GM12872 (cell line): ENCODE data around the gene MAGI2.

Experiments used
- CTCF ChIP-seq: IDR thresholded peaks from 3 replicates; pipeline ENCODE4 v1.5.1; 2011; ENCODE audit warnings: low read depth, mild to moderate bottlenecking, low read length, moderate library complexity; ENCODE audit not compliant: insufficient read depth

The MAGI2 gene

GRCh38 chr7:78178319-78178718 is 1275.1 kb downstream of the MAGI2 start:
- TF ChIP-seq CTCF = no peak

GRCh38 chr7:78176171-78176570 is 1277.3 kb downstream of the MAGI2 start:
- TF ChIP-seq CTCF = no peak

- no peak for TF ChIP-seq CTCF
These were observed 1278.0 kb downstream of the MAGI2 start for GRCh38 chr7:78175330-78176100.

GRCh38 chr7:78173666-78174065 is 1279.8 kb downstream of the MAGI2 start:
- TF ChIP-seq CTCF = no peak

GRCh38 chr7:78172933-78173591 is 1280.4 kb downstream of the MAGI2 start:
- no peak for TF ChIP-seq CTCF

GRCh38 chr7:78172267-78172757 is 1281.2 kb downstream of the MAGI2 start:
- no peak for TF ChIP-seq CTCF

GRCh38 chr7:78171398-78171797 is 1282.1 kb downstream of the MAGI2 start:
- no peak for TF ChIP-seq CTCF
